ENCODE data around the gene CYP4F3.
"Not testable (repeated sequence)": the region's sequence is repeated elsewhere in the genome, so short reads cannot be mapped to it uniquely, and the experiment has no call there.

Gene CYP4F3
- total RNA-seq = 0 to 0.10 (median 0) reads per million in 9 experiments

DNA sequence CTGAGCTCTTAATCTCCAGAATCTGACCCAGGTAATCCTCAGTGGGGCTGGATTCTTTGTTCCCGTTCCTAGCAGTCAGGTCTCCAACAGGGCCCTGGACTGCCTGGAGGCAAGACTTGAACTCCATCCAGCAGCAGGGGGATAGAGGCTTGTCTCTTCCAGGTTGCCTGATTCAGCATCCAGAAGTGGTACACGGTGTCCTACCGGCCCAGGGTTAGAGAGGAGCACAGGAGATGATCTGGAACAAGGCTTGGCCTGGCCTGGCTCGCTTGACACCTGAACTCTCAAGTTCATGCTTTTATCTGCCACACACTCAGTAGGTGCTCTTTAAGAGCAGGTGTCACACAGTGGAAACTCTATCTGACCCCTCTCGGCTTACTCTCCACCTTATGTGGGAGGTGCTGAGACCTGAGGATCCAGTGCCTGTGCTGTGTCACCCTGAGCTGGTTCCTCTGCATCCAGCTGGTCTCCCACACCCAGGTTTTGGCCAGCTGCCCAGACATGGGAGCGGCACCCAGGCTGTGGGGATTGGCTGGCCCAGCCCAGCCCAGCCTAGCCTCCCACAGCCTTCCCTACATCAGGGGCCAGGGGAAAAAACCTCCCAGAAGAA, at the start of gene CYP4F3:
Gene CYP4F3 (plus strand): TSS at position 604 of the 610 bp plus-strand sequence. CDS start 519 bp downstream, outside the sequence.
- no peak for ATAC-seq (replicated peaks)

GRCh38 chr19:15591796-15592195, 48.9 kb upstream of the CYP4F3 start:
- peaks cover 65 to 94% of the 10 kb centered on the region in 2 donors for H3K27me3 Mint-ChIP-seq
- H3K36me3 Mint-ChIP-seq (ENCODE audit: insufficient read depth) = no peaks in the 10 kb centered on the region
- no peak overlapping the region for H3K4me3 Mint-ChIP-seq
- H3K27ac Mint-ChIP-seq = no peak overlapping the region
- H3K4me1 Mint-ChIP-seq (ENCODE audit: low read depth in 2 of 2) = no peaks in the 10 kb centered on the region
- H3K9me3 Mint-ChIP-seq = no peaks in the 10 kb centered on the region
- no peak for ATAC-seq (replicated peaks)
- DNase-seq = no peak

More for the DNA sequence above, at the start of gene CYP4F3:
- DNase-seq = no peak
- Mint-ChIP-seq H3K9me3 (no peaks in the 10 kb centered on the region), H3K27ac (no peak within 1 kb of the TSS), H3K4me1 (ENCODE audit: low read depth in 2 of 2) (peaks cover 0 to 5% of the 10 kb centered on the region in 2 donors), H3K36me3 (ENCODE audit: insufficient read depth) (no peaks in the 10 kb centered on the region), H3K4me3 (no peak within 1 kb of the TSS), H3K27me3 (peaks cover 27 to 37% of the 10 kb centered on the region in 2 donors)

DNA sequence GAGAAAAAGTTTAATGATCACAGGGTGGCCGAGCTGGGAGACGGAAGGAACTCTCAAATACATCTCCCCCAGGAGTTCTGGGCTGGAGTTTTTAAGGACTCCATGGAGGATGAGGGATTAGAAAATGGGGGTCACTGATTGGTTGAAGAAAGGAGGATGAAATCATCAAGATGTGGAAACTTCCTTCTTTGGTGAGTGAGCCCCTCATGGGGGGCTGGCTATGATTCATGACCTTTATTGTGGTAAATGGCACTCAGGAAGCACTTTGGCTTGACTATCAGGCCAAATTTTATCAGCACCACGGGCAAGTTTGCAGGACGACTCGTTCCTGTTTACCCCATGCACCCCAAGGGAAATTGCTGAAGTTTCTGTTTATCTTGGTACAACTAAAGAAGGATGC, 48.2 kb upstream of the CYP4F3 start:
- H3K27ac Mint-ChIP-seq; ATAC-seq (replicated peaks); H3K36me3 Mint-ChIP-seq (ENCODE audit: insufficient read depth); H3K9me3 Mint-ChIP-seq; DNase-seq; H3K4me1 Mint-ChIP-seq (ENCODE audit: low read depth in 2 of 2); H3K4me3 Mint-ChIP-seq: not testable (repeated sequence)
- H3K27me3 Mint-ChIP-seq = peaks cover 66 to 94% of the 10 kb centered on the region in 2 donors

DNA sequence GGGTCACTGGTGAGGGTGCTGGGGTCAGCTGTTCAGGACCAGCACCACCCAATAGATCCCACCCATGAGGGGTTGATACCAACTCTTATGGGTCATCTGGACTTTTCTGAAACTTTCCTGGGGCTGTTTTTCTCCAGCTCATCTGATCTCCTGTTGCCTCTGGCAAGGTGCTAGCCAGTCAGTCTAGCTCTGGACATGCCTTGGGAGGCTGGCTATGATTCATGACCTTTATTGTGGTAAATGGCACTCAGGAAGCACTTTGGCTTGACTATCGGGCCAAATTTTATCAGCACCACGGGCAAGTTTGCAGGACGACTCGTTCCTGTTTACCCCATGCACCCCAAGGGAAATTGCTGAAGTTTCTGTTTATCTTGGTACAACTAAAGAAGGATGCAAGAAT, 46.9 kb upstream of the CYP4F3 start:
- H3K4me1 Mint-ChIP-seq (ENCODE audit: low read depth in 2 of 2); H3K27ac Mint-ChIP-seq; H3K4me3 Mint-ChIP-seq; DNase-seq; ATAC-seq (replicated peaks); H3K36me3 Mint-ChIP-seq (ENCODE audit: insufficient read depth); H3K9me3 Mint-ChIP-seq: not testable (repeated sequence)
- peaks cover 56 to 81% of the 10 kb centered on the region in 2 donors for H3K27me3 Mint-ChIP-seq

GRCh38 chr19:15595069-15595468, 45.6 kb upstream of the CYP4F3 start:
- H3K4me3 Mint-ChIP-seq = no peak overlapping the region
- ATAC-seq (replicated peaks) (no peak), DNase-seq (no peak)
- H3K4me1 Mint-ChIP-seq (ENCODE audit: low read depth in 2 of 2) = no peaks in the 10 kb centered on the region
- H3K9me3 Mint-ChIP-seq = no peaks in the 10 kb centered on the region
- H3K27ac Mint-ChIP-seq = no peak overlapping the region
- H3K27me3 Mint-ChIP-seq = peaks cover 48 to 68% of the 10 kb centered on the region in 2 donors
- no peaks in the 10 kb centered on the region for H3K36me3 Mint-ChIP-seq (ENCODE audit: insufficient read depth)

DNA sequence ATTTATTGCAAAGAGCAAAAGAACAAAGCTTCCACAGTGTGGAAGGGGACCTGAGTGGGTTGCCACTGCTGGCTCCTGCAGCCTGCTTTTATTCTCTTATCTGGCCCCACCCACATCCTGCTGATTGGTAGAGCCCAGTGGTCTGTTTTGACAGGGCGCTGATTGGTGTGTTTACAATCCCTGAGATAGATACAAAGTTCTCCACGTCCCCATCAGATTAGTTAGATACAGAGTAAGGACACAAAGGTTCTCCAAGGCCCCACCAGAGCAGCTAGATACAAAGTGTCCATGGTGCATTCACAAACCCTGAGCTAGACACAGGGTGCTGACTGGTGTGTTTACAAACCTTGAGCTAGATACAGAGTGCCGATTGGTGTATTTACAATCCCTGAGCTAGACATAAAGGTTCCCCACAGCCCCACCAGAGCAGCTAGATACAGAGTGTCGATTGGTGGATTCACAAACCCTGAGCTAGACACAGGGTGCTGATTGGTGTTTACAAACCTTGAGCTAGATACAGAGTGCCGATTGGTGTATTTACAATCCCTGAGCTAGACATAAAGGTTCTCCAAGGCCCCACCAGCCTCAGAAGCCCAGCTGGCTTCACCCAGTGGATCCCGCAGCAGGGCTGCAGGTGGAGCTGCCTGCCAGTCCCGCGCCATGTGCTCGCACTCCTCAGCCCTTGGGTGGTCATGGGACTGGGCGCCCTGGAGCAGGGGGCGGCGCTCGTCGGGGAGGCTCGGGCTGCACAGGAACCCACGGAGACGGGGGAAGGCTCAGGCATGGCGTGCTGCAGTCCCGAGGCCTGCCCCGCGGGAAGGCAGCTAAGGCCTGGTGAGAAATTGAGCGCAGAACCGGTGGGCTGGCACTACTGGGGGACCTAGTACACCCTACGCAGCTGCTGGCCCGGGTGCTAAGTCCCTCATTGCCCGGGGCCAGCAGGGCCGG, 32.4 kb upstream of the CYP4F3 start:
- not testable (repeated sequence) for H3K4me3 Mint-ChIP-seq; H3K9me3 Mint-ChIP-seq; ATAC-seq (replicated peaks); H3K4me1 Mint-ChIP-seq (ENCODE audit: low read depth in 2 of 2); H3K27ac Mint-ChIP-seq; DNase-seq; H3K36me3 Mint-ChIP-seq (ENCODE audit: insufficient read depth)
- peaks cover 18 to 44% of the 10 kb centered on the region in 2 donors for H3K27me3 Mint-ChIP-seq

DNA sequence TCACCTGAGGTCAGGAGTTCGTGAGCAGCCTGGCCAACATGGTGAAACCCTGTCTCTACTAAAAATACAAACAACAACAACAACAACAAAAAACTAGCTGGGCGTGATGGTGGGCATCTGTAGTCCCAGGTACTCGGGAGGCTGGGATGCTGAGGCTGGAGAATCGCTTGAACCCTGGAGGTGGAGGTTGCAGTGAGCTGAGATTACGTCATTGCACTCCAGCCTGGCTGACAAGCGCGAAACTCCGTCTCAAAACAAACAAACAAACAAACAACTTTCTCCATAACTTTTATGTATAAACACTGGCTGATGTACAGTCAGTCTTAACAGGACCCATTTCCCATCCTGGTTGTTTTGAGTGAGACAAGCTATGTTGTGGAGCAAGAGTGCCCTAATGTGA, 31.4 kb upstream of the CYP4F3 start:
- H3K27me3 Mint-ChIP-seq = peaks cover 18 to 48% of the 10 kb centered on the region in 2 donors
- no peak for ATAC-seq (replicated peaks)
- H3K4me1 Mint-ChIP-seq (ENCODE audit: low read depth in 2 of 2) = no peaks in the 10 kb centered on the region
- H3K4me3 Mint-ChIP-seq = no peak overlapping the region
- peaks cover 3% of the 10 kb centered on the region for H3K36me3 Mint-ChIP-seq (ENCODE audit: insufficient read depth)
- H3K9me3 Mint-ChIP-seq = no peaks in the 10 kb centered on the region
- DNase-seq = no peak
- no peak overlapping the region for H3K27ac Mint-ChIP-seq

- Mint-ChIP-seq H3K36me3 (ENCODE audit: insufficient read depth) (no peaks in the 10 kb centered on the region), H3K4me3 (no peak overlapping the region), H3K27me3 (peaks cover 25 to 66% of the 10 kb centered on the region in 2 donors), H3K4me1 (ENCODE audit: low read depth in 2 of 2) (no peaks in the 10 kb centered on the region), H3K9me3 (no peaks in the 10 kb centered on the region), H3K27ac (no peak overlapping the region)
- no peak for ATAC-seq (replicated peaks)
- DNase-seq = no peak
These were observed 28.4 kb upstream of the CYP4F3 start for GRCh38 chr19:15612342-15612741.

GRCh38 chr19:15613338-15613737, 27.4 kb upstream of the CYP4F3 start:
- Mint-ChIP-seq H3K27ac (no peak overlapping the region), H3K27me3 (peaks cover 35 to 68% of the 10 kb centered on the region in 2 donors), H3K9me3 (no peaks in the 10 kb centered on the region), H3K4me3 (no peak overlapping the region), H3K36me3 (ENCODE audit: insufficient read depth) (no peaks in the 10 kb centered on the region), H3K4me1 (ENCODE audit: low read depth in 2 of 2) (no peaks in the 10 kb centered on the region)
- DNase-seq (no peak), ATAC-seq (replicated peaks) (no peak)

- DNase-seq (no peak), ATAC-seq (replicated peaks) (no peak)
- H3K4me3 Mint-ChIP-seq = no peak within 1 kb of the TSS
- H3K27ac Mint-ChIP-seq = no peak within 1 kb of the TSS
- no peaks in the 10 kb centered on the region for H3K9me3 Mint-ChIP-seq
- H3K27me3 Mint-ChIP-seq = peaks cover 39 to 72% of the 10 kb centered on the region in 2 donors
- H3K4me1 Mint-ChIP-seq (ENCODE audit: low read depth in 2 of 2) = no peaks in the 10 kb centered on the region
- H3K36me3 Mint-ChIP-seq (ENCODE audit: insufficient read depth) = no peaks in the 10 kb centered on the region
These were observed 26.0 kb upstream of the CYP4F3 start, which contains the start of gene CYP4F8 for GRCh38 chr19:15614507-15615379. Gene CYP4F8 (plus strand): TSS chr19:15615218. CDS start chr19:15615617, 399 bp downstream.

DNA sequence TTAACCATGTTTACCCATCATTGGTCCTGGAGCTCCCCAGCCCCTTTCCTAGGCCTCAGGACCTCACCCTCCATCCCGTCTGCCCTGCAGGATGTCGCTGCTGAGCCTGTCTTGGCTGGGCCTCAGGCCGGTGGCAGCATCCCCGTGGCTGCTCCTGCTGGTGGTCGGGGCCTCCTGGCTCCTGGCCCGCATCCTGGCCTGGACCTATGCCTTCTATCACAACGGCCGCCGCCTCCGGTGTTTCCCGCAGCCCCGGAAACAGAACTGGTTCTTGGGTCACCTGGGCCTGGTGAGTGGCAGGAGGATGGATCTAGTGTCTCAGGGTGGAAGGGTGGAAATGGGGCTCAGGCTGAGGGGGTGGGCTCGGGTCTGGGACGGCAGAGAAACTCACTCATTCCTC, 25.2 kb upstream of the CYP4F3 start:
- Mint-ChIP-seq H3K27ac (no peak overlapping the region), H3K4me1 (ENCODE audit: low read depth in 2 of 2) (no peaks in the 10 kb centered on the region), H3K9me3 (no peaks in the 10 kb centered on the region), H3K36me3 (ENCODE audit: insufficient read depth) (no peaks in the 10 kb centered on the region), H3K27me3 (peaks cover 38 to 74% of the 10 kb centered on the region in 2 donors), H3K4me3 (no peak overlapping the region)
- DNase-seq = no peak
- ATAC-seq (replicated peaks) = no peak

- H3K27me3 Mint-ChIP-seq = peaks cover 38 to 67% of the 10 kb centered on the region in 2 donors
- H3K4me1 Mint-ChIP-seq (ENCODE audit: low read depth in 2 of 2) = no peaks in the 10 kb centered on the region
- ATAC-seq (replicated peaks) = no peak
- no peaks in the 10 kb centered on the region for H3K36me3 Mint-ChIP-seq (ENCODE audit: insufficient read depth)
- H3K27ac Mint-ChIP-seq = no peak overlapping the region
- no peak for DNase-seq
- H3K4me3 Mint-ChIP-seq = no peak overlapping the region
- no peaks in the 10 kb centered on the region for H3K9me3 Mint-ChIP-seq
These were observed 24.5 kb upstream of the CYP4F3 start for GRCh38 chr19:15616183-15616582.

GRCh38 chr19:15616627-15617270, 23.9 kb upstream of the CYP4F3 start:
- ATAC-seq (replicated peaks) = no peak
- H3K36me3 Mint-ChIP-seq (ENCODE audit: insufficient read depth) = no peaks in the 10 kb centered on the region
- peaks cover 38 to 71% of the 10 kb centered on the region in 2 donors for H3K27me3 Mint-ChIP-seq
- H3K4me1 Mint-ChIP-seq (ENCODE audit: low read depth in 2 of 2) = no peaks in the 10 kb centered on the region
- no peak overlapping the region for H3K27ac Mint-ChIP-seq
- no peaks in the 10 kb centered on the region for H3K9me3 Mint-ChIP-seq
- no peak for DNase-seq
- H3K4me3 Mint-ChIP-seq = no peak overlapping the region
